Uterus (tissue), 2 donors: ENCODE data around the gene ASAP2.

Experiments used
- POLR2A ChIP-seq, 2 donors: fragments of 450-650 bp; IDR thresholded peaks; one replicate each; pipeline ENCODE4 v1.6.1; 2016; ENCODE audit warnings: antibody characterized with exemption in 2 of 2, mild to moderate bottlenecking in 1 of 2, moderate library complexity in 1 of 2
- TF ChIP-seq, protein P1 (sequence below), 4 experiments: fragments of 200-600 bp in 2 of 4; fragments of 450-650 bp in 2 of 4; sonication (generic) in 2 of 4; IDR thresholded peaks; one replicate each; pipeline ENCODE4 v1.5.1; 2016 to 2019; ENCODE audit warnings: antibody characterized with exemption in 4 of 4, mild to moderate bottlenecking in 2 of 4, moderate library complexity in 1 of 4

DNA sequence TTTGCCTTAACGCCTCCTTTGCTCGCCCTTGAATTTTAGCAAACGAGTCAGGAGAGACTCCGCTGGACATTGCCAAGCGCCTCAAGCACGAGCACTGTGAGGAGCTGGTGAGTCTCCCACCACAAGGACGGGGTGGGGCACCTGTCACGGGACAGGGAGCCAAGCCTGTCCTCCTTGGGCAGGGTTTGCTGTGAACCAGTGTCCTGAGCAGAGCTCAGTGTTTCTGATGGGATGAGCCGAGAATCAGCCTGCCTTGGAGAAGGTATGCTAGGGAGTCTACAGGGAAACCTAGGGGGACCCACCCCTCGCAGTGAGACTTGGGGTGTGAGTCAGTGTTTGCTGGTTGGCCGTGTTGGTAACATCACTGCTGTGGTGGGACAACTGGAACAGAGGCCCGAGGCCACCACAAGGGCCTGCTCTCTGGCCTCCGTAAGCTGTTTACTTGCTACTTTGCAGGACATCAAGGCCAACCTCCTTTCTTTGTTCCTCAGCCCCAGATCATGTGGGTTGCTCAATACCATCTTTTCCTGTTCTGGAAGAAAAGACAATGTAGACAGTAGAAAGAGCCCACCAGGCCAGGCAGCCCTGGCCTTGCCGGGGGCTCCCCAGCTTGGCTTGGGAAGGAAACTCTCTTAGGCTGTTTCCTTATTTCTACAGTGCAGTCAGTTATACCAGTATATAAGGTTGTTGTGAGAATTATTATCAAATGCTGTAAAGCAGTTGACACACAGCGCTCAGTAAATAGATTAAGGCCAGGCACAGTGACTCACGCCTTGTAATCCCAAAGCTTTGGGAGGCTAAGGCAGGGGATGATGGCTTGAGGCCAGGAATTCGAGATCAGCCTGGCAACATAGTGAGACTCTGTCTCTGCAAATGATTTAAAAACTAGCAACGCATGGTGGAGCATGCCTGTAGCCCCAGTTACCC is 174.4 kb downstream of the ASAP2 start:
- TF ChIP-seq, protein P1, sequence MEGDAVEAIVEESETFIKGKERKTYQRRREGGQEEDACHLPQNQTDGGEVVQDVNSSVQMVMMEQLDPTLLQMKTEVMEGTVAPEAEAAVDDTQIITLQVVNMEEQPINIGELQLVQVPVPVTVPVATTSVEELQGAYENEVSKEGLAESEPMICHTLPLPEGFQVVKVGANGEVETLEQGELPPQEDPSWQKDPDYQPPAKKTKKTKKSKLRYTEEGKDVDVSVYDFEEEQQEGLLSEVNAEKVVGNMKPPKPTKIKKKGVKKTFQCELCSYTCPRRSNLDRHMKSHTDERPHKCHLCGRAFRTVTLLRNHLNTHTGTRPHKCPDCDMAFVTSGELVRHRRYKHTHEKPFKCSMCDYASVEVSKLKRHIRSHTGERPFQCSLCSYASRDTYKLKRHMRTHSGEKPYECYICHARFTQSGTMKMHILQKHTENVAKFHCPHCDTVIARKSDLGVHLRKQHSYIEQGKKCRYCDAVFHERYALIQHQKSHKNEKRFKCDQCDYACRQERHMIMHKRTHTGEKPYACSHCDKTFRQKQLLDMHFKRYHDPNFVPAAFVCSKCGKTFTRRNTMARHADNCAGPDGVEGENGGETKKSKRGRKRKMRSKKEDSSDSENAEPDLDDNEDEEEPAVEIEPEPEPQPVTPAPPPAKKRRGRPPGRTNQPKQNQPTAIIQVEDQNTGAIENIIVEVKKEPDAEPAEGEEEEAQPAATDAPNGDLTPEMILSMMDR (IDR thresholded peaks at IDR 0.05) = no peak
- no peak for TF ChIP-seq POLR2A (IDR thresholded peaks at IDR 0.05)
